NCI-H226 (cell line): ENCODE measurements around the gene TTLL6.
A peak's percentile ranks its signal among the peaks of the same experiment; 100 is the strongest.

Experiments
- DNase-seq: peaks from one replicate; pipeline ENCODE4 v3.0.0-alpha.2; 2015

TTLL6 gene

DNA sequence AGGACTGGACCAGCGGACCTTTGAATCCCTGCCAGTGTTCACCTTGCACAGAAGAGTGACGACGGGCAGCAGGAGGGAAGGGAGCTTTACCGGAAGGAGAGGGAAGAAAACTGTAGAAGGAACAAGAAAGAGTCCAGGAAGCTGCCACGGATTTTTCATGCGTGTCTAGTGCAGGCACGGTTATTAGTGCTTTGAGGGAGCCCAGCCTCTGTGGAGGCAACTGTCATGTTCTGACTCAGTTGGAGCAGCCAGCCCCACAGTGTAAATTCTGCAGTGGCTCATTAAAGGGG, 82.0 kb downstream of the TTLL6 start:
- DNase-seq = no peak

DNA sequence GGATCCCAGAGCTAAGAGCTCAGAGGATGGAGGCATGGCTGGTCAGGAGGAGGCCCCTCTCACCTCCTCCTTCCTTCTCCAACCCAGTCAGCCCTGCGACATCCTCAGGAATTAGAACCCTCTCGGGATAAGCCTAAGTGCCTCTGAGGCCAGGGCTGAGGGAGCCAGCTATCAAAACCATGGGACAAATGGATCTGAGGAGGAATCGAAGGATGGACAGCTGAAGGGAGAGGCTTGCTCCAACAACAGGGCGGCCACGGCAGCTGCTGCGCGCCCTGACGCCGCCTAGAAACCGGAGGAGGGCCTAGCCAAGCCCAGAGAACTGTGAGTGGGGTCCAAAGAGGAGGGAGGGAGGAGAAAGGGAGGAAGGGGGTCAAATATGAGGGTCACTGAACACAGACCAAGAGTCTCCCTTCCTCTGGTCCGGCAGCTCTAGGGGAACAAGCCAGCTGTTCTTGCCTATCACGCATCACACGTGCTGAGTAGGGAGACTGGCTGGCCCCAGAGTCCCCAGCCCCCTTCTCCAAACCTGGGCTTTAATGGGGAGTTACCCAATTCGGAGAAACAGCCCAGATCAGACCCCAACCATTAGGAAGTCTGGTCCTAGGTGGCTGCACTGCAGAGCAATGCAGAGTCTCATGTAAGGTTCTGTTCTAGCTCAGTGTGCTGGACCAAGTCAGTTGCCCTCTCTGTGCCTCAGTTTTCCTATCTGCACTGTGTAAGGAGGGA, 82.5 kb downstream of the TTLL6 start:
- DNase-seq = no peak

GRCh38 chr17:48733632-48734328, 83.2 kb downstream of the TTLL6 start:
- no peak for DNase-seq

DNA sequence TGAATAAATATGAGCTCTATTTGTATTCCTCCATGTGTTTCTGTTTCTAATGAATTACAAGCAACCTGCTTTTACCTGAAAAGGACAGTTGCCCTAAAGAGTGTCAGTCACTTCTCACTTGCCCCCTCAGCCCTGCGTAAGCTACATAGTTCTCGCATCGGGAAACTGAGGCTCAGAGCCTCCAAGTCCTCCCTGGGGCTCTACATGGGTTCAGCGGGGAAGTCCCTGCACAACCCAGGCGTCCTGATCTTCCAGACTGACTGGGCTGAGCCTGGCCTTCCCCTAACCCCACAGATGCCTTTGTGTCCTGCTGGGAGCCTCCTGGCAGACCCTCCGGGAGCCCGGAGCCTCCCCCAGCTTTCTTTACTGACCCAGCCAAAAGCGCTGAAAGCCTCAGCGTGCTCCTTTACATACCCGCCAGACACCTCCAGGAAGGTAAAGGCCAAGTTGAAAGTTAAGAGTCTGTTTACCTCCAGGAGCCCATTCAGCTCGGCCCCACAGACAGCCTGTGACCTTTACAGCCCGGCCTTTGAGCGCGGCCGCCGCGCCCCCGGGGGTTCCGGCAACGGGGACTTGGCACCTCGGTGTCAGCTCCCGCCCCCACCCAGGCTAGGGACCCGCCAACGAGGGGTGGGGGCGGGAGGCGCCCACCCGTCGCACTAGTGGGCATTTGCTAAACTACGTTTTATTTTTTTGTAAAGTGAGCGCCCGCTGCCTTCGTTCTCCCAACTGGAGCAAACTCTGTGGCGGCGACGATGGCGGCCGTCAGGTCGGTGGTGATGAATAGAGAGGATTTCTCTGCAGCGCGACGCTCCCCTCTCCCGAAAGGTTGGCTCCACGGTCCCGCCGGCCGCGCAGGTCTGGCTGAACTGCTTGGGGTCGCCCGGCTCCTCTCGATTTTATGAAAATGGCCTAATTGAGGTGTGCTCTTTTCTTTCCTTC, 84.1 kb downstream of the TTLL6 start:
- no peak for DNase-seq

GRCh38 chr17:48731355-48731754, 85.7 kb downstream of the TTLL6 start:
- DNase-seq = no peak

DNA sequence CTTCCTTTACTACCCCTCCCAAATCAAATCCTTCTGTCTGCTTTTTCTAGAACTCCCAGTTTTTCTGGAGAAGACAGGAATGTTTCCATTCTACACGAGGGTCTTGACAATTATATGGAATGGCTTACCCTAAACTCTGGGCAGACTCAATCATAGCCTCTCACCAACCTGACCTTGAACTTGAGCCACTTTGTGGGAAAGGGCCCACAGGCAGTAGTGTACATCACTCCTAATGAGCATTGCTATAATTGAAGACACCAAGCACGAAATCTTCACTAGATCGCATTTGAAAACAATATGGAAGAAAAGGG, 86.8 kb downstream of the TTLL6 start:
- DNase-seq = no peak

DNA sequence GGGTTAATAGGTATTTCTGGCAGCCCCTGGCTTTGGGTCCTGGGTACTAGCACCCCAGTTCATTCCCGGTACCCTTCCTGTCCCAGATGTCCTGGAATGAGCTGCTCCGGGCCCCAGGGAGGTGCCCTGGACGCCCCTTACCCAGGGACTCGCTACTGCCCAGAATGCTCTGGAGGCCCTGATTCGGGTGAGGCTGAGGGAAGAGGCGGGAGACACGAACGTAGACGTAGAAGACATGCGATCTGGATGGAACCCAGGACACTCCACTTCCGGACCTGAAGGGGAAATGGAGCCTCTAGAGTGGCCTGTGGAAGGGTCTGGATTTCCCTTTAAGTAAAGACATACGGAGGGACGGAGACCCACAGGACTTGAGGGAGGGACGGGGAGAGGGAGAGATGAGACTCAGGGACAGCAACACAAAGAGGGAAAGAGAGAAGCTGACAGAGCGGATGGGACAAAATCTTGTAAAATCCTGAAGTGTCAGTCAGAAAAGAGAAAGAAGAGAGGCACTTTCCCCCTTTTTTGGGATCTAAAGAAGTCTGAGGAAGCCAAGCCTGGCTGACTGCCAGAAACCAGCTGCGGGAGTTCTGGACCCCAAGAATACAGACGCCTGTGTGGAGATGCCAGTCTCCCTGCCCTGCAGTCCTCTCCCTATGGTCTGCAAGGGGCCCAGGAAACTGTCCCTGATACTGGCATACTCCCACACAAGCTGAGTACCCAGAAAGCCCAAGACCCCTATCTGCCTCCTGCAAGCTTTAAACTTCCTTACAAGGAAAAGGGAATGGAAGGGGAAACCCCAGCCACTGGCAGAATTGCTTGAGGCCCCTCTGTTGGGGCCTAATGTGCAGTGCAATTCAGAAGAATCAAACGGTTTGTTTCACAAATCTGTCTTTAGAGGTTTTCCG, 87.4 kb downstream of the TTLL6 start:
- no peak for DNase-seq

DNA sequence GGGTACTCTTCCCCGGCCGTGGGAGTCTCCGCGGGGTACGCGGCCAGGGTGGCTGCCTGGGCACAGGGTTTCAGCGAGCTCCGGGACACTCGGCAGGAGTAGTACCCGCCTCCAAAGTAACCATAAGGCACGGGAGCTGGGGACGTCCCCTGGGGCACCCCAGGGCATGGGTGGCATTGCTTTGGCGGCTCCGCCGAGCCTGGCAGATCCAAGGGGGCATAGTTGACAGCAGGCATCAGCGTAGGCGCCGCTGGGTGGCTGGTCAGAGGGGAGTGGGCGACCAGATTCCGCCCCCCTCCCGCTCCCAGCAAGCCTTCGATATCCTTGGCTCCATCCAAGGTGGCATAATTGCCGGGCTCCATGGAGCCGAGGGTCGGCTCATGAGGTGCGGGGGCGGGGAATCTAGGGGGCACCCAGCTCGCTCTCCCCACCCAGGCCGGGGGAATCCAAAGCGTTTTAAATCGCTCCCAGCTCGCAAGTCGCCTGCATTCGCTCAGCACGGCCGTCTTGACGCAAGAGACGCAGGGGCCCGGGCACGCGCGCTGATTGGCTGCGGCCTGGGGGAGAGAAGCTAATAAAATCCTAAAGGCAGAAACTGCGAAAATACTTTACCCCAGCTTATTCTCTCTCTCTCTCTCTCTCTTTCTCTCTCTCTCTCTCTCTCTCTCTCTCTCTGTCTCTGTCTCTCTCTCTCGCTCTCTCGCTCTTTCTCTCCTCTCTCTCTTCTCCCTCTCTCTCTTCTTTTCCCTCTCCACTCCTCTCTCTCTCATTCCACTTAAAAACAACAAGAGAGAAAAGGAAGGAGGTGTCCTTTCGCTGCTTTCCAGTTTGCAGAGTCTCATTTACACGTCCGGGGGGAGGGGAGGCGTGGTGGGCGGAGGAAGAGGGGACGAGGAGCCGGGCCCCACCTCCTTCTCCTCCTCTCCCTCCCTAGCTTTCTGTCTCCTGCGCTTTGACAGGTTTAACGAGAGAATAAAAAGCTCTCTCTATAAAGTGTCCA, 88.5 kb downstream of the TTLL6 start, which contains the start of gene HOXB13:
HOXB13 (minus strand) TSS at position 519 of the 1,000 bp plus-strand sequence; CDS start at position 362, 157 bp downstream.
- peak; percentile 9 for DNase-seq

- no peak for DNase-seq
Measured at GRCh38 chr17:48727415-48728175, 89.4 kb downstream of the TTLL6 start.

DNA sequence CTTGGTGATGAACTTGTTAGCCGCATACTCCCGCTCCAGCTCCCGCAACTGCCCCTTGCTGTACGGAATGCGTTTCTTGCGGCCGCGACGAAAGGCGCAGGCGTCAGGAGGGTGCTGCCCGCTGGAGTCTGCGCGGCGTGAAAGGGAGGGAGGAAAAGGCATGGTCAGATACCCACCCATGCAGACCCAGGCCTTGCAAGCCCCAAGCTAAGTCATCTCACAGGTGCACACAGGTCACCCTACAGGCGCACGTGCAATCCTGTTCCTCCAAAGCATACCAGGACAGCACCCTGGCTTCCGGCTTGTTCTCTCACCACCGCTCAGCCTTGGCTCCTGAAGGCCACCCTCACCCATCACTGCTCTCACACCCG, 90.1 kb downstream of the TTLL6 start:
- no peak for DNase-seq

DNA sequence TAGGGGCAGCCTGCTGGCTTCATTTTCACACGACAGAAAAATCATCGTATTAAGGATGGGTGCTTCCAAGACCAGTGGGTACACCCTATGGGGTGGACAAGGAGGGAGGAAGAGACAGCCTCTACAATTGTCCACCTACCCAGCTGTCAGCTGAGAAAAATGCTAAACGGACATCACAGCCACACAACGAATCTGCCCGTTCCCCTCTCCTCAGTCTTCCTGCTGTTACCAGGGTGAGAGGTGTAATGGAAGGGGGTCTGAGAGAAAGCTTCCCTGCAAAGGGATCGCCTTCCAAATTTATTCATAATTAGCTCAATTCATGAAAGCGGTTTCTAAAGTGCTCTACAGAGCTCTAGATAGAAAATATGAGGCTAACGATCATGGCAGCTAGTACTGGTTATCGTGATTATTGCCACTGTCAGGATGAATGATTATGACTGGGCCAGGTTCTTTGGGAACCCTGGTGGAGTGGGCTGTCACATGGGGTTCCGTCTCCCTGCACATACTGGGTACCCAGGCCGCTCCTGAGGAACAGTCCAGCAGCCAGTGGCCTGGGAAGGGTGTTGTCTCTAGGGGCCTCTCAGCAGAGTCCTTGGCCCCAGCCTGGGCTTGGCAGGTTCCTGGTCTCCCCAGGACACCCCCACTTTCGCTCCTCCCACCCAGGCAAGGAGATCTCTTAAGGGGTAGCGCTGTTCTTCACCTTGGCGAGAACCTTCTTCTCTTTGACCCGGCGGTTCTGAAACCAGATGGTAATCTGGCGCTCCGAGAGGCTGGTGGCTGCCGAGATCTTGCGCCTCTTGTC, 90.7 kb downstream of the TTLL6 start:
- DNase-seq = no peak

DNA sequence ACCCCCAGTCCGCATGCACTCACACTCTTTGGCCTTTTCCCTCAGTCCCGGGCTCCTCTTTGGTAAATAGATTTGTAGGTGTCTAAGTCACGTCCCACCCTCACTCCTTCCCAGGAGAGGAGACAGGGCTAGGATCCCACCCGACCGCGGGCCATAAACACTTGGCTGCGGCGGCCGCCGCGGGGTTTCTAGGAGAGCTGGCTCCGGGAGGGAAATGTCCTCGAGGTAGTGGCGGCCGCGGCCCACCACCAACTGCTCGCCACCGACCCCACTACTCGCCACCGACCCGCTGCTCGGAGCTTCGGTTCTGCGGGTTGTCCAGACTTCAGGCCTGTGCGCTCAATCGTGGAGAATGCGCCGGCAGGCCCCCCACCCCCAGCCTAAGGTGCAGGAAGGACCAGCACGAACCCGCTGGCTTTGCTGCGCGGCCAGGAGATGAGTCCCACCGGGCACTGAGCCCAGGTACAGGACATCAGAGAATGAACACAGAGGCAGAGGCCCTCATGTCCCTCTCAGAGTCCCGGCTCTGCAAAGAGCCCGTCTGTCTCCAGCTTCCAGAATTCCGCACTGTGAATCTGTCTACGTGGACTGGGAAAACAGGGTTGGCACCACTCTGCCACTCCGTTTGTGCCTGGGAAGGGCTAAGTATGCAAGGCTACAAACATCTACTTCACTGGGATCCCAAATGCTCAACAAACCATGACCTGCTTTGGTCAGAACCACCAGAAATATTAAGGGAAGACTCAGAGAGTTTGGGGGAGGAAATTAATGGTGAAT, 91.6 kb downstream of the TTLL6 start:
- DNase-seq = no peak

- no peak for DNase-seq
Measured at GRCh38 chr17:48725004-48725287, 92.1 kb downstream of the TTLL6 start.

DNA sequence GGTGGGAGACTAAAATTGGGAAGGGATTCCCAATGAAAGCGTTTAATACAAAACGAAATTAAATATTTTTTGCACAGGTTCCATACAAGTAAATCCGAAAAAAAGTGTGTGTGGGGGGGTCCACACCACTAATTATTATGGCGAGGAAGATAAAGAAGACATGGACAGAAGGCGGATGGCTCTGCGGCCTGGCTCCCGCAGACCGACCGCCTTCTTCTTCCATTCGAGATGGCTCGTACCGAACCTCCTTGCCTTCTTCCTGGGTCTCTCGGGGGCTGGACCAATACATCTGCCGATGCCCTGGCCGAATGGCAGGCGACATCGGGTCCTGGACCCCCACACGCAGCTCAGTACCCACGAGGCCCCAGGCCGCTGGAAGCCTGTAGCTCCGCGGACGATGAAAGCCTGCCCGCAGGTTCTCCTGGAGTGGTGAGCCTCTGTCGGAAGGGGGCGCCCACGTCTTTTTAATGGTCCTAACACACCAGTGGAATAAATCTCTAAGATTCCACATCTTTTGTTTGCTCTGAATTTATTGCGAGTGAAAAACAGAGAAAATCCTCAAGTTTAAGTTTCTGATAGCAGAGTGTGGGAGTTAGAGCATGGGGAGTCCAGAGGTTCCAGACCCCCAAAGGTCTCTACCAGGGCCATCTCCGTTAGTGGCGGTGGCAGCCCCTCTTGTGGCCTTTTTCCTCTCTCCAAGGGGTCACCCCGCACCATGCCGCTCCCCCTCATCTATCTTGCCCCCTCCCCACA, 92.6 kb downstream of the TTLL6 start:
- peak; percentile 33 for DNase-seq

DNA sequence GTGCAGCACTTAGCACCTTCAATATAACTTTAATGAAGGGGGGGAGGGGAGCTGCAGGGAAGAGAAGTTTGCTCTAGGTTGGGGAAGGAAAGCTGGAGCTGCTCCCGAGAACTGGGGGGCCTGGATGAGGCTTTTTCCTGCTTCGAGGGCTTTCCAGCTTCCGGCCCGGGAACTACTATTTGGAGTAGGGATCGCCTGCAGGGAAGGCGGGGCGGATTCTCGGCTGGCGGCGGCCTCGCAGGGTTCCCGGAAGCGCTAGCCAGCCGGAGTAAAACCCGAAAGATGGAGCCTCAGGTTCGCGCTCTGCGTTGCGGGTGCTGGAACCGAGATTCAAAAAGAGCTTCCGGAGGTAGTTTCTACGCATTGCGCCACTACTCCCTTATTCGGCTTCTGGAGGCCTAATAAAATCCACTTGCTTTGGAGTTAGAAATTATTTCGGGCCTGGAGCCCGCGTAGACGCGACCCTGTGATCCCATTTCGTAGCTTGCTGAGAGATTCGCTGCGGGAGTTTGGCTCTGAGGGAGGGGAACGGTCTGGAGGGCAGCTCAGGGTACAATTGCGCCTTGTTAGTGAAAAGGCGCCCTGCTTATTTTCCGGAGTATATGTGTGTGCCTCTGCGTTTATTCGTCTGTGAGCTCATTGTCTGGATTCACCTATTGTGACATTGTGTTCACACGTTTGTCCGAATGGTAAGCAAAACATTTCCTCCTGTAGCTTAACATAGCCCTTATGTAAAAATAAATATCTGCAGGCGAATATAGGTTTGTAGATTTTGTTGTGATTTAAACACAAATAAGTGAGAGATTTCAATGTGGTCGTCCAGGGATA, 93.4 kb downstream of the TTLL6 start:
- DNase-seq = no peak

DNA sequence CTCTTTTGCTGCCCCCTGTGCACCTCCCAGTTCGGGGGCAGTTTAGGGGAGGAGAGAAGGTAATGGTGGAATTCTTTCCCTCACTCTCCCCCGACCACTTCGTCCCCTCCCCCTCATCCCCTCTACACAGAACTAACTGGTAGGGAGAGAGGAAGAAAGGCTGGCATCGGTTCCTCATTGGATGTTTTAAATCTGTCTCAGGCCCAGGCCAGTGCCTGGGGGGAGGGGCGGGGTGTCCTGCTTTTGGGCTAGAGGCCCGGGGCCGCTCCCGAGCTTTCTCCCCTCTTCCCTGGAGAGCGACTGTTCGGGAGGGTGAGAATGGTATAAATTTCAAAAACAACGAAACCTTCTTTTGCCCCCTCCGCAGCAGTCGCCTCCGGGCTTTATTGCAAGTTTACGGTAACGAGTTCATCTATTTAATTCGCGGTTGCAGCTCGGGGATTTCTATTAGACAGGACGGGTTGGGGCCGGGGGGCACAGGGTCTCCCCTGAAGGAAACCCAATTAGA, 94.1 kb downstream of the TTLL6 start, which contains the start of gene PRAC2:
PRAC2 (plus strand) TSS at position 271 of the 508 bp plus-strand sequence. CDS start 1,226 bp downstream, outside the sequence.
- DNase-seq = no peak
